A673 (cell line): ENCODE data around the gene GCAT. TPM values are rescaled to one million over a fixed set of nuclear protein-coding genes. Genes with fewer than 3 reads are reported as not detected.

Source experiments
- BruUV-seq: library from RNA; stranded (reverse); fragments of 400-500 nt; replicated peaks from 2 replicates; lab custom pipeline; 2021; lab: Mats Ljungman, UMichigan
- CTCF ChIA-PET: fragments of 300-600 bp; sonication (Branson Sonifier 250); formaldehyde crosslinking; loops from one replicate; lab custom pipeline; 2022; ENCODE audit warnings: antibody characterized with exemption; lab: Charles Lee
- POLR2A ChIA-PET: fragments of 300-600 bp; sonication (Branson Sonifier 250); formaldehyde crosslinking; loops from one replicate; lab custom pipeline; 2022; ENCODE audit warnings: antibody characterized with exemption; ENCODE audit not compliant: low non-redundant PET; lab: Charles Lee
- DNase-seq: peaks from one replicate; pipeline ENCODE4 v3.0.0-alpha.2; 2015; ENCODE audit warnings: low spot score
- H3K27ac ChIP-seq: fragments of 200-600 bp; sonication (generic); 2 replicates; pipeline ENCODE4 v1.5.1; 2016; ENCODE audit warnings: mixed run types, low read depth, mild to moderate bottlenecking, mixed read lengths, antibody characterized with exemption, low read length; ENCODE audit not compliant: poor library complexity, severe bottlenecking
- H3K27me3 ChIP-seq: fragments of 200-600 bp; sonication (generic); replicated peaks from 2 replicates; pipeline ENCODE4 v1.6.1; 2017; ENCODE audit warnings: mixed run types, low read depth, mild to moderate bottlenecking, mixed read lengths, antibody characterized with exemption, low read length; ENCODE audit not compliant: insufficient read depth, poor library complexity
- H3K36me3 ChIP-seq: fragments of 200-600 bp; sonication (generic); 2 replicates; pipeline ENCODE4 v1.6.1; 2016; ENCODE audit warnings: mixed run types, mild to moderate bottlenecking, mixed read lengths, antibody characterized with exemption, low read length; ENCODE audit not compliant: insufficient read depth, poor library complexity, severe bottlenecking
- H3K4me1 ChIP-seq: fragments of 200-600 bp; sonication (generic); 2 replicates; pipeline ENCODE4 v1.6.1; 2017; ENCODE audit warnings: mixed run types, mild to moderate bottlenecking, mixed read lengths, antibody characterized with exemption, low read length; ENCODE audit not compliant: insufficient read depth, poor library complexity, severe bottlenecking
- H3K4me3 ChIP-seq: fragments of 200-600 bp; sonication (generic); 2 replicates; pipeline ENCODE4 v1.5.1; 2016; ENCODE audit warnings: low read depth, mixed run types, mild to moderate bottlenecking, mixed read lengths, low read length; ENCODE audit not compliant: poor library complexity, severe bottlenecking
- H3K9me3 ChIP-seq: fragments of 200-600 bp; sonication (generic); 2 replicates; pipeline ENCODE4 v1.6.1; 2016; ENCODE audit warnings: mixed run types, low read depth, mild to moderate bottlenecking, mixed read lengths, antibody characterized with exemption, low read length; ENCODE audit not compliant: poor library complexity, severe bottlenecking
- CTCF ChIP-seq: fragments of 300-800, 200-600 bp; sonication (generic); conservative IDR thresholded peaks from 2 replicates; pipeline ENCODE4 v1.5.1; 2017; ENCODE audit warnings: low read depth, mild to moderate bottlenecking, antibody characterized with exemption, low read length, moderate library complexity, mixed read lengths
- EZH2 ChIP-seq: fragments of 200-600 bp; sonication (generic); IDR thresholded peaks from 2 replicates; pipeline ENCODE4 v1.6.1; 2017; ENCODE audit warnings: borderline replicate concordance, low read depth, mild to moderate bottlenecking, mixed read lengths, antibody characterized with exemption, low read length; ENCODE audit not compliant: poor library complexity, severe bottlenecking
- intact Hi-C: fragments of 100-400 bp; cut with micrococcal nuclease; formaldehyde crosslinking; loops from one replicate; pipeline ENCODE4 v1.10.0; 2022; ENCODE audit not compliant: unreplicated experiment
- total RNA-seq: library from RNA; stranded (reverse); gene quantifications from 2 replicates; pipeline ENCODE4 v1.2.3, GENCODE V29; 2021

GCAT gene
- total RNA-seq, 1 experiment from 2014 or later: 21.4 TPM

- no peak for TF ChIP-seq CTCF
- TF ChIP-seq EZH2: no peak
- DNase-seq: no peak
- ChIA-PET CTCF (no interaction called here), POLR2A (interaction anchor here (0.6 kb wide), 1 partner anchor 60 kb away, joined by 15 read pairs; no protein-coding TSS in a partner anchor)
- Histone ChIP-seq H3K4me1 (no peaks in the 10 kb centered on the region), H3K4me3 (no peak overlapping the region), H3K27me3 (no peaks in the 10 kb centered on the region), H3K9me3 (no peaks in the 10 kb centered on the region), H3K27ac (no peak overlapping the region), H3K36me3 (no peaks in the 10 kb centered on the region)
- no TSS peak for BruUV-seq
- intact Hi-C loops: no loop called here
These were observed 29.2 kb upstream of the GCAT start for GRCh38 chr22:37778370-37779009.

- Histone ChIP-seq H3K27ac (no peak overlapping the region), H3K27me3 (no peaks in the 10 kb centered on the region), H3K4me3 (no peak overlapping the region), H3K4me1 (no peaks in the 10 kb centered on the region), H3K36me3 (no peaks in the 10 kb centered on the region), H3K9me3 (no peaks in the 10 kb centered on the region)
- CTCF ChIA-PET: interaction anchor here (0.6 to 1.1 kb wide), 3 partner anchors 120 to 138 kb away, joined by 3 read pairs; no protein-coding TSS in a partner anchor
- POLR2A ChIA-PET: interaction anchor here (0.5 to 0.6 kb wide), 2 partner anchors 105 to 574 kb away, joined by 4 to 8 read pairs; no protein-coding TSS in a partner anchor
- BruUV-seq: no TSS peak
- intact Hi-C loops: no loop called here
- TF ChIP-seq EZH2: no peak
- peak; percentile 37; the same call in 1 of the 2 replicates for TF ChIP-seq CTCF
- DNase-seq: no peak
These were observed 26.2 kb upstream of the GCAT start for GRCh38 chr22:37781434-37782059.

- H3K36me3 ChIP-seq: no peaks in the 10 kb centered on the region
- ChIA-PET CTCF (interaction anchor here (0.7 kb wide), 1 partner anchor 21 kb away, joined by 3 read pairs; no protein-coding TSS in a partner anchor), POLR2A (interaction anchor here (0.5 to 0.8 kb wide), 2 partner anchors 14 to 34 kb away, joined by 3 to 7 read pairs; no protein-coding TSS in a partner anchor)
- TF ChIP-seq CTCF (no peak), EZH2 (no peak)
- no TSS peak for BruUV-seq
- no peak for DNase-seq
- no peak overlapping the region for H3K27ac ChIP-seq
- H3K27me3 ChIP-seq: no peaks in the 10 kb centered on the region
- H3K4me1 ChIP-seq: no peaks in the 10 kb centered on the region
- H3K4me3 ChIP-seq: no peak overlapping the region
- H3K9me3 ChIP-seq: no peaks in the 10 kb centered on the region
- intact Hi-C loops: no loop called here
These were observed 25.2 kb upstream of the GCAT start for GRCh38 chr22:37782340-37783168.
